G401.6 (cell line): Measurements from ENCODE around the gene YBX2.
A peak's percentile ranks its signal among the peaks of the same experiment; 100 is the strongest.

ENCODE experiments used
- FAIRE-seq: peaks from 2 replicates; lab custom pipeline; 2012; peaks lifted over from hg19 to GRCh38; lab: Jason Lieb, UNC

YBX2 gene

GRCh38 chr17:7295230-7296180 lies 1.1 kb upstream of the YBX2 start:
- no peak for FAIRE-seq

- no peak for FAIRE-seq
These were observed 424 bp downstream of the YBX2 start for GRCh38 chr17:7293816-7294613.

DNA sequence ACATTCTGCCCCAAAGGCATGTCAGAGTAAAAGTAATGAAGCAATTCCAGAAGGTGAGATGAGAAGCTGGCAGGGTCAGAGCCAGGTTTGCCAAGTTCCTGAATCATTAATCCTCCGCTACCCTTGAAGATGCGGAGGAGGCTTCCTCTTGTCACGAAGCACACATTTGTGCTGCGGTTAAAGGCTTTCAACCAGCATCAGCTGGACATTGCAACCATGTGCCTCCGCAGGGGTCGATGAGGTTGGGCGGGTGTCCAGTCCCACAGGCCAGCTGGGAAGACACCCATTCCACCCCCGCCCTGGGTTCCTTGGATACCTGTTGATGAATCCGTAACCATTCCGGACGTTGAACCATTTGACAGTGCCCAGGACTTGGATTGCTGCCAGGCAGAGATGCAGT lies 1.3 kb downstream of the YBX2 start:
- no peak for FAIRE-seq

GRCh38 chr17:7292729-7293128 lies 1.7 kb downstream of the YBX2 start:
- FAIRE-seq: no peak

GRCh38 chr17:7292194-7292593 lies 2.2 kb downstream of the YBX2 start:
- no peak for FAIRE-seq

DNA sequence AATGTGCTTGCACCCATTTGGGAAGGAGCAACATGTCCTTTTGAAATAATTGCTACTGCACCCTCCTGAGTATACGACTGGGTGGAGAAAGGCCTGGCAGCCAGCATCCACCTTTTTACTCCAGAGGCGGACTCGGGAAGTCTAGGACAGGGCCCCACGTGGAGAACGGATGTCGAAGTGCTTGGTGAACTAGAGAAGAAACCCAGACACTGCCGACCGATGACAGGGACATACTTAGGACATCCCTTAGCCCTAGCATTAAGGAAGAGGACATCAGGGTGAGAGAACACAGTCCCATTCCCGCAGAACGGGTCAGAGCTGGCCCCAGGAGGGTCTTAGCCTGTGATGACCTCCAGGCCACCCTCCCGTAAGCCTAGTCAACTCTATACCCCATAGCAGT lies 3.8 kb downstream of the YBX2 start:
- FAIRE-seq: no peak

DNA sequence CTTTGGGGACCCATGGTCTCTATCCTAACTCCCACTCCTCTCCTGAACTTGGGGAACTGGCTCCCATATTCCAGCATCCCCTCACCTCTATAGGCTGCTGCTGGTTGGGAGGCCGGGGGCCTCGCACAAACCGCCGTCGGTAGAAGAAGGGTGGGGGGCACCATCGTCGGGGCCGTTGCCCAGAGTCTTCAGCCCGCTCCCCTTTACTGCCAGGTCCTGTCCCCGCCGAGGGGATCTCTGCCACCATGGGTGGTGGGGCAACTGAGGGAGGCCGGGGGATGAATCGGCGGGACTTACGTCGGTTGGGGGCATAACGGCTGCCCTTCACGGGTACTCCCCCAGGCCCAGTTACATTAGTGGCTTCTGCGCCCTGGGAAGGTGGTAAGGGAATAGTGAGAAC lies 4.3 kb downstream of the YBX2 start:
- no peak for FAIRE-seq

DNA sequence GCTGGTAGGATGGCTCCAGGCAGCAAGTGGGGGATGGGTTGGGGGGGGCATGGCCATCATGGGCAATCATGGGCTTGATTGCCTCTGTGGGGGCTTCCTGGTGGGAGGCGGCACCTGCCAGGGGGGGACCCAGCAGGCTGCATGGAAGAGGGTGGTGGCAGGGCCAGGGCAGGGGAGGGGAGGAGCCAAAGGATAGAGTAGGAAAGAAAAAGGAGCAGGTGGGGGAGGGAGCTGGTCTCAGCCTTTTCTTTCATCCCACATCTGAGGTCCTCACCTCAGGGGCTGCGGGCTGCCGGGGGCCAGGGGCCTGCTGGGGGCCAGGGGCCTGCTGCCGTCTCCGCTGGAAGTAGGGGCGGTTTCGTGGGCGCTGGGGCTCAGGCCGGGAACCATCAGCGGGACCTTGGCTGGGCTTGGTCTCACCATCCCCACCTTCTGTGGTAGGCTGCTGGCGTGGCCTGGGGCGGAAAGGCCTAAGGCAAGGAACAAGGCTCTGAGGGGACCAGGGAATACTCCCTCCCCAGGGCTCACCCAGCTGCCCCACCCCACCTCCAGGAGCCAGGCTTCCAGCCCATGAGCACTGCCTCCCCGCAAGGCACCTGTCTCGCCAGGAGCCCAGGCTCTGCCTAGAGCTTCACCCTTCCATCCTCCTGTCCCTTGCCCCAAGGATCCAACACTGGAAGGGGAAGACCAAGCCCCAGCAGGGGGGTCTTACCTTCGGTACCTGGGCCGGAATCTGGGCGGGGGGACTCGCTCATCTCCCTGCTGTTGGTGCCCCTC lies 5.0 kb downstream of the YBX2 start:
- FAIRE-seq: no peak

DNA sequence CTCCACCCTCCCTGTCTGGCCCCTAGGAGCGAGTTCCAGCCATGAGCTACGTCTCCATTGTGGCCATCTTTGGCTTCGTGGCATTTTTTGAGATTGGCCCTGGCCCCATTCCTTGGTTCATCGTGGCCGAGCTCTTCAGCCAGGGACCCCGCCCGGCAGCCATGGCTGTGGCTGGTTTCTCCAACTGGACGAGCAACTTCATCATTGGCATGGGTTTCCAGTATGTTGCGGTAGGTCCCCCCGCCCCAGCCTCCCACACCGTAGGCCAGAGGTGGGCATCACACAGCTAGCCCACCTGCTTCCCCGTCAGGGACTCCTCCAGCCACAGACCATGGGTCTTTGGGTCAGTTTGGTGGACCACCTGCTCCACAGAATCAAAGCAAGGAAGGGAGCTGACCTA lies 8.8 kb downstream of the YBX2 start:
- no peak for FAIRE-seq

- FAIRE-seq: no peak
These were observed 9.5 kb downstream of the YBX2 start for GRCh38 chr17:7284911-7285310.

DNA sequence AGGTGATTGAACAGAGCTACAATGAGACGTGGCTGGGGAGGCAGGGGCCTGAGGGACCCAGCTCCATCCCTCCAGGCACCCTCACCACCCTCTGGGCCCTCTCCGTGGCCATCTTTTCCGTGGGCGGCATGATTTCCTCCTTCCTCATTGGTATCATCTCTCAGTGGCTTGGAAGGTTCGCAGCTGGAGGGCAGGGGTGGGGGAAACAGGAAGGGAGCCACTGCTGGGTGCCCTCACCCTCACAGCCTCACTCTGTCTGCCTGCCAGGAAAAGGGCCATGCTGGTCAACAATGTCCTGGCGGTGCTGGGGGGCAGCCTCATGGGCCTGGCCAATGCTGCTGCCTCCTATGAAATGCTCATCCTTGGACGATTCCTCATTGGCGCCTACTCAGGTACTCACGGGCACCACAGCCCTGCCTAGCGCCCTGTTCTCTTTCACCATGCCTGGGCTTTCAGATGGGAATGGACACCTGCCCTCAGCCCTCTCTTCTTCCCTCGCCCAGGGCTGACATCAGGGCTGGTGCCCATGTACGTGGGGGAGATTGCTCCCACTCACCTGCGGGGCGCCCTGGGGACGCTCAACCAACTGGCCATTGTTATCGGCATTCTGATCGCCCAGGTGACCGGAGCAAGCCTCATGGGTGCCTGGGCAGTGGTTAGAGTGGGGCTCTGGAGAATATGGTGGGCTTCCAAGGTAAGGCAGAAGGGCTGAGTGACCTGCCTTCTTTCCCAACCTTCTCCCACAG lies 10.8 kb downstream of the YBX2 start:
- FAIRE-seq: no peak

DNA sequence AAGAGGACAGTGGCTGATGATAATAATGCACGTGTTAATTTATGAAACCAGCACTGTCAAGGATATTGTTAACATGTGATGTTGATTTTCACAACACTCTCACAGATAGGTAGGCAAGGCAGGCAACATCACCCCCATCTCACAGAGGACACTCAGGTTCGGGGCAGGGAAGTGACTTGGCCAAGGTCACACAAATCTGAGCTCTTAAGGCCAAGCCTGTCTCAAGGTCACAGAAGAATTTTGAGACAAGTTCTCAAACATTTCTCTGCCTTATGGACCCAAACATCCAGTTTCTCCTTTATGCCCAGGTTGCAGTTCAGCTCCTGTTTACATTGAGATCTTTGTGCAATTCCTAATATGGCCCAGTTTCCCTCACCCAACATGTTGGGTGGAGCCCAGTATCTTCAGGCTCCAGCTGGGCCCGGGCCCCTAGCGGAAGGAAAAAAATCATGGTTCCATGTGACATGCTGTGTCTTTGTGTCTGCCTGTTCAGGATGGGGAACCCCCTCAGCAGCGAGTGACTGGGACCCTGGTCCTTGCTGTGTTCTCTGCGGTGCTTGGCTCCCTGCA lies 11.6 kb downstream of the YBX2 start:
- FAIRE-seq: no peak

DNA sequence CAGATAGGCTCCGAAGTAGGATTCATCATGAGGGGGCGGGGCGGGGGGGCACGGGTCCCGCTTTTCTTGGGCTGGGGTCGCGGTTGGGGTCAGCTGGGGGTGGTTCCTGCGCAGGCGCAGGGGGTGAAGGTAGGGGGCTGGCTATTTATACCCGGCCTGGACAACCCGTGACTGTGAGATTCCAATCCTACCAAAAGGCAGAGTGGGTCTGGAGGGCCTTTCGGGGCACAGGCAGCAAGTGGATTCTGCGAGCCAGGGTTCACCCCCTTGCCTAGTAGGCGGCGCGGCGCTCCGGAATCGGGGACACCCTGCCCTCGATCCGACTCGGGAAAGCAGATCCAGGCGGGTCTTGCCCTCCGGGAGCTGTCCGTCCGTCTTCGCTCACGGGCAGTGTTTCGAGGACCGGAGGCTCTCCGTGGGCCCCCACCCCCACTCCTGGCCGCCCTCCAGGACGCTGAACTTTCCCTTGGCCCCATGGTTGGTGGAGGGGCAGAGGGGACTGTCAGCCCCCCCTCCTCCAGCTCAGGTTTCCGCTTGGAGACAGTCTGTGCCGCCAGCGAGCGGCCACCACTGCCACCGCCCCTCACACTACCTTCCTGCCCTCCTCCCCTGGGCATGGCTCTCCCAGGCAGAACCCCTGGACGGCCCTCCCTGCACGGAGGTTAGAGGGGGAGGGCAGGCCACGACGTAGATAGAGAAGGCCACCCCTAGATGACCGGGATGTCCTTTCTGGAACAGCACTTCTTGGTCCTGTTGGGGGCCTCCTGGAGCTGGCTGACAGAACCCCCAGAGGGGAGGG lies 12.3 kb downstream of the YBX2 start:
- no peak for FAIRE-seq

DNA sequence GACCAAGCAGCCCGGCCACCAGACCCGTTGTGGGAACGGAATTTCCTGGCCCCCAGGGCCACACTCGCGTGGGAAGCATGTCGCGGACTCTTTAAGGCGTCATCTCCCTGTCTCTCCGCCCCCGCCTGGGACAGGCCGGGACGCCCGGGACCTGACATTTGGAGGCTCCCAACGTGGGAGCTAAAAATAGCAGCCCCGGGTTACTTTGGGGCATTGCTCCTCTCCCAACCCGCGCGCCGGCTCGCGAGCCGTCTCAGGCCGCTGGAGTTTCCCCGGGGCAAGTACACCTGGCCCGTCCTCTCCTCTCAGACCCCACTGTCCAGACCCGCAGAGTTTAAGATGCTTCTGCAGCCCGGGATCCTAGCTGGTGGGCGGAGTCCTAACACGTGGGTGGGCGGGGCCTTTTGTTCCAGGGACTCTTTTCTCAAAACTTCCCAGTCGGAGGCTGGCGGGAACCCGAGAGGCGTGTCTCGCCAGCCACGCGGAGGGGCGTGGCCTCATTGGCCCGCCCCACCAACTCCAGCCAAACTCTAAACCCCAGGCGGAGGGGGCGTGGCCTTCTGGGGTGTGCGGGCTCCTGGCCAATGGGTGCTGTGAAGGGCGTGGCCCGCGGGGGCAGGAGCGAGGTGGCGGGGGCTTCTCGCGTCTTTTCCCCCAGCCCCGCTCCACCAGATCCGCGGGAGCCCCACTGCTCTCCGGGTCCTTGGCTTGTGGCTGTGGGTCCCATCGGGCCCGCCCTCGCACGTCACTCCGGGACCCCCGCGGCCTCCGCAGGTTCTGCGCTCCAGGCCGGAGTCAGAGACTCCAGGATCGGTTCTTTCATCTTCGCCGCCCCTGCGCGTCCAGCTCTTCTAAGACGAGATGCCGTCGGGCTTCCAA lies 13.1 kb downstream of the YBX2 start, which contains the start of gene SLC2A4:
Gene SLC2A4, plus strand, starts transcription at position 645 of the 879 bp plus-strand sequence. Its CDS starts 217 bp downstream, at position 862.
- peak; percentile 99 for FAIRE-seq

DNA sequence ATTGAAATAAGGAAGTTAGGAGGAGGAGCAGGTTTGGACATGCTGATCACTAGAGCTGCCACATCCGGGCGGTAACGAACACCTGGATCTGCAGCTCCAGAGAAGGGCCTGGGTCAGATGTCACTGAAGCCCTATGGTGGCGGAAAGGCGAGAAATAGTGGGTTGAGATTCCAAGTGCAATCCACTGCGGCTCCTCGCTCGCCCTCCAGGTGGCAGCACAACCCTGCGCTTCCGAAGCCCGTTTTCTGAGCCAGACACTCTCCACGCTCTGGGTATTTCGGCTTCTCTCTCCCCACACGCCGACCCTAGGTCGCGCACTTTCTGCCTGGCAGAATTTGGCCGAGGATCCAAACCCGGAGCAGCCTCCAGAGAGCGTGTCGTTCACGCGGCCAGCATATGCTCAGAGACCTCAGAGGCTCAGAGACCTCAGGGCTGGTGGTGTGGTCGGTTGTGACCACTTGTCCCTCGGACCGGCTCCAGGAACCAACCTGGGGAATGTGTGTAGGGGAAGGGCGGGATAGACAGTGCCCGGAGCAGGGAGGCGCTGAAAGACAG lies 13.8 kb downstream of the YBX2 start:
- peak; percentile 87 for FAIRE-seq

- no peak for FAIRE-seq
These were observed 15.0 kb downstream of the YBX2 start for GRCh38 chr17:7279448-7279847.

- FAIRE-seq: no peak
These were observed 27.7 kb downstream of the YBX2 start for GRCh38 chr17:7266784-7267183.

- FAIRE-seq: no peak
These were observed 30.7 kb downstream of the YBX2 start for GRCh38 chr17:7263801-7264078.
